HG03175 (cell line): ENCODE measurements around the gene EVI5L.
"Not testable (repeated sequence)": the region's sequence is repeated elsewhere in the genome, so short reads cannot be mapped to it uniquely, and the experiment has no call there.

Experiments used
- ATAC-seq: cut with Tn5 transposase; IDR thresholded peaks from one replicate; pipeline ENCODE4 v1.9.1; 2021; ENCODE audit warnings: mild to moderate bottlenecking, moderate library complexity; ENCODE audit not compliant: unreplicated experiment

The EVI5L gene

DNA sequence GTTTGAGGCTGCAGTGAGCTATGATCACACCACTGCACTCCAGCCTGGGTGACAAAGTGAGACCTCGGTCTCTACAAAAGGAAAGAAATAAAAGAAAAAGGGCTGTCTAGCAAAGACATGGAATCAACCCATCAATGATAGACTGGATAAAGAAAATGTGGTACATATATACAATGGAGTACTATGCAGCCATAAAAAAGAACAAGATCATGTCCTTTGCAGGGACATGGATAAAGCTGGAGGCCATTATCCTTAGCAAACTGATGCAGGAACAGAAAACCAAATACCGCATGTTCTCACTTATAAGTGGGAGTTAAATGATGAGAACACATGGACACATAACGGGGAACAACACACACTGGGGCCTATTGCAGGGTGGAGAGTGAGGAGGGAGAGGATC, 14.0 kb upstream of the EVI5L start:
- ATAC-seq = not testable (repeated sequence)

DNA sequence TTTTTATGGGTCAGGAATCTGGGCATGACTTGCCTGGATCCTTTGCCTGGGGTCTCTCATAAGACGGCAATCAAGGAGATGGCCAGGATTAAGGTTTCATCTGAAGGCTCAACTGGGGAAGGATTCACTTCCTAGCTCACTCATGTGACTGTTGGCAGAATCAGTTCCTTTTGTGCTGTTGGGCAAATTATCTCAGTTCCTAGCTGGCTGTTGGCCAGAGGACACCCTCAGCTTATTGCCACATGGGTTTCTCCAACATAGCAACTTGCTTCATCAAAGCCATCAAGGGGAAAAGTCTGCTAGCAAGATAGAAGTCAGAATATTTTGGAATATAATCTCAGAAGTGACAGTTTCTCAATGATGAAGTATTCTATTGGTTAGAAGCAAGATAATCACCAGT, 12.2 kb upstream of the EVI5L start:
- ATAC-seq = no peak

DNA sequence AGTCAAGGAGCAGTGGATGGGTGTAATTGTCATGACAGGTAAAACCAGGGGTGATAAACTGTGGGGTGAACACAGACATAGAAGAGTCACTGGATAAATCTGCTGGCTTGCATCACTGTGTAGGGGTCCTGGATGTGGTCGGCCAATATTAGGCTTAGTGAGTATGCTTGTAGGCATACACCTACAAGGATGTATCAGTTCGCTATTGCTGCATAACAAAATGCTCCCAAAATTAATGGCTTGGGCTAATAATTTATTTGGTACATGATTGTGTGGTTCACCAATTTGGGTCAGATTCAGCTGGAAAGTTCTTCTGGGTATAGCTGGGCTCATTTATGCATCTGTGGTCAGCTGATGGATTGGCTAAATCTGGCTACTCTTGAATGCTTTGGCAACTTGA, 11.2 kb upstream of the EVI5L start:
- no peak for ATAC-seq

DNA sequence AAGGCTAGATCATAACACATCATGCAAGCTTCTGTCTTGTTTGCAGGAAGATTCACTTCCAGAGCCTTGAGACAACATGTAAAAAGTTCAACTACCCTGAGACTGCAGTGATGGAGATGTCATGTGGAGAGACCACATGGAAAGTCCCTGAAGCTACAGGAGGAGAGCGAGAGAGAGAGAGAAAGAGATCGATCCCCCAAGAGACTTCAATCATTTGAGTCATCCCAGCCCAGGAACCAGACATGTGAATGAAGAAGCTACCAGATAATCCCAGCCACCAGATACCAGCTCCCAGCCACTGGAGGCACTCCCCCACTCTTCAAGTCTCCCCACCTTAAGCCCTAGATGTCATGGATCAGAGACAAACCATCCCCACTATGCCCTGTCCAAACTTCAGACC, 10.7 kb upstream of the EVI5L start:
- no peak for ATAC-seq

DNA sequence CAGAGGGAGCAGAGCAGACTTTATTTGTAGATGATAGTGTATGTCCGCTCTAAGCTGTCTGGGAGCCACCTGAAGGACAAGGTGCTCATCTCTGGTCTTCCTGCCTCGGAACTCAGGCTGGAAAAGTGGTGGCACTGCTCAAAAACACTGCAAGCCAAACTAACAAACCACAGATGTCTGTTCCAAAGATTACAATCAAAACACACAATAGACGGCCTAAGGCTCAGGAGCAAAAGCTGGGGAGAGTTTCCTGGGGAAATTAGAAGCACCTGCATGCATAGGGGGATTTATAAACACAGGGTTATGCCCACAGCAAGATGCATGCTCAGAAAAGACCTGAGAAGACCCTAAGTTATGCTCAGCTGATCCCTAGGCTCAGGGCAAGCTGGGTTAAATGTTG, 9.4 kb upstream of the EVI5L start:
- no peak for ATAC-seq

DNA sequence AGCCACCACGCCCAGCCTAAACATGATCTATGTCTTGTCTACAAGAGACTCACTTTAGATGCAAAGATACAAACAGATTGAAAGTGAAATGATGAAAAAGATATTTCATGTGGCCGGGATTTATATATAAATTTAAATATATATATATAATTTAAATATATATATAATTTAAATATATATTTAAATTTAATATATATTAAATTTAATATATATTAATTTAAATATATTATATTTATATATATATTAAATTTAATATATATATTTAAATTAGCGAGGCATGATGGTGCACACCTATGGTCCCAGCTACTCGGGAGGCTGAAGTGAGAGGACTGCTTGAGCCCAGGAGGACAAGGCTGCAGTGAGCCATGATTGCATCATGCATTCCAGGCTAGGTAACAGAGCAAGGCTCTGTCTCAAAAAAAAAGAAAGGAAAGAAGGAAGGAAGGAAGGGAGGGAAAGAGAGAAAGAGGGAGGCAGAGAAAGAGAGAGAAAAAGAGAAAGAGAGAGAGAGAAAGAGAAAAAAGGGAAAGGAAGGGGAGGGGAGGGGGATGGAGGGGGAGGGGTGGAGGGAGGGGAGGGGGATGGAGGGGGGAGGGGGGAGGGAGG, 7.0 kb upstream of the EVI5L start:
- ATAC-seq = no peak

DNA sequence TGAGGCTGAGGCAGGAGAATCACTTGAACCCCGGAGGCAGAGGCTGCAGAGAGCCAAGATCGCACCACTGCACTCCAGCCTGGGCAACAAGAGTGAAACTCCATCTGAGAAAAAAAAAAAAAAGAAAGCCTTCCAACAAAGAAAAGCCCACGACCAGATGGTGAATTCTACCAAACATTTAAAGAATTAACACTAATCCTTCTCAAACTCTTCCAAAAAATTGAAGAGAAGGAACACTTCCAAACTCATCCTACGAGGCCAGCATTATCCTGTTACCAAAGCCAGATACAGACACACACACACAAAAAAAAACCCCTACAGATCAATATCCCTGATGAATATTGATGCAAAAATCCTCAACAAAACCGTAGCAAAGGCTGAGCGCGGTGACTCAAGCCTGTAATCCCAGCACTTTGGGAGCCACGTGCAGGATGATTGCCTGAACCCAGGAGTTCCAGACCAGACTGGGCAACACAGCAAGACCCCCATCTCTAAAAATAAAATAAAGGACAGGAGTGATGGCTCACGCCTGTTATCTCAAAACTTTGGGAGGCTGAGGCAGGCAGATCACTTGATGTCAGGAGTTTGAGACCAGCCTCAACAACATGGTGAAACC, 6.2 kb upstream of the EVI5L start:
- ATAC-seq = no peak

DNA sequence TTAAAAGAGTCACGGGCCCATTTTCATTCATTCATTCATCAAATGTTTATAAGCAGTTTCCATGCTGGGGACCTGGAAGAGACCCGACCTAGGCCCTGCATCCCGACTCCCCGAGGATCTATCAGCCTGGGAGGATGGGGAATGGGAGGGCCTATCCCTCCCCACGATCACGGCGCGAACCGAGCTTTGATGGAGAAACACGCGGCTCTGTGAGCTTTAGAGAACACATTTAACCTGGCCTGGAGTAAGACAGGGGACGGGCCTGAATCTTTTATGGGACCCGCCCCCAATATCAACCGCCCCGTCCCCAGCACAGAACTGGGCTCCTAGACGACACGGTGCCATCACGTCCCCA, 875 bp upstream of the EVI5L start:
- no peak for ATAC-seq

DNA sequence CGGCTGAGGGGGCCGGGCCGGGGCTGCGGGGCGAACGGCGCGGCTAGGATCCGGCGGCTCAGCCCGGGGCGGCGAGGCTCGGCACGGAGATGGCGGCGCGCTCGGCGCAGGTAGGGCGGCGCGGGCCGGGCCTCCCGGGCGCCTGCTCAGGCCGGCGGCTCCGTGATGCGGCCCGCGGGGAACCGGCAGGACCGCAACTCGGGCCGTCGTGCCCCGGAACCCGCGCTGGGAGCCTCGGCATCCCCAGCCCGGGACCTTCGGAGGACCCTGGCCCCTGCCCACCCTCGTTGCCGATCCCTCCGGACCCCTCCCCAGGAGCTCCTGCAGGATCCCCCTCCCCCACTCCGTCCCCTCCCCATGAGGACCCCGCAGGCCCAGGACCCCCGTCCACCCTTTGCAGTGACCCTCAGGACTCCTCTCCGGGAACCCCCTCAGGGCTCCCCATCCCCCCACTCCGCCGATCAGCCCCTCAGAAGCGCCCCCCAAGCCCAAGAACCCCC, 304 bp downstream of the EVI5L start:
- ATAC-seq = no peak

DNA sequence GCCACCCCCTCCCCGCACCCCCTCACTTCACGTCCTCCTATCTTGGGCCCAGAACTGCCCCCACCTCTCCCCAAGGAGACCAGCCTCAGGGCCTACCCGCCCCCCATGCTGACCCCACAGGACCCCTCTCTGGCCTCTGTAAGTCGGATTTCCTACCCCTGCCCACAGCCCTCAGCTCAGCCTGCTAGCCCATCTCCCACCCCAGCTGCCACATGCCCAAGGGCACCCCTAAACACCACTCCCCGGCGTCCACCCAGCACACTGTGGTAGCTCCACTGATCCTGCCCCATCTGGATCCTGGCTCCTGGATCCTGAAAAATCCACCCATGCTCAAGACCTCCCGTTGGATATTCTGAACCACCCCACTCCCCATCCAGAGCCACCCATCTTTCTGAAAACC, 805 bp downstream of the EVI5L start:
- no peak for ATAC-seq

DNA sequence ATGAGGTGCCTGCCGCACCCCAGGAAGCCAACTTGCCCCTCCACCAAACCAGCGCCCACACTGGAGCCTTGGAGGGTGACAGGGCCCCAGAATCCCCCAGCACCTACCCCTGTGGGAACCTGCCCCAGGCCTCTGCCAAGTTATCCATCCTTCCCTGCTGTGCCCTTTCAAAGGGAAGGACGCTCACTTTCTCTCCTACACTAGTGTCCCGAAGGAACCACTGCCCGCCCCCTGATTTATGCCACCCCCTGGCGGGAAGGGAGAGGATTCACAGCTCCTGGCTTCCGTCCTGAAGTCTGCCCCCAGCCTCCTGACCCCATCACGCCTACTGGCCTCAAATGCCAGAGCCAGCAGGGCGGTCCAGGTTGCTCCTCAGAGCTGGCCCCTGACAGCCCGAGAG, 1.4 kb downstream of the EVI5L start:
- ATAC-seq = no peak

DNA sequence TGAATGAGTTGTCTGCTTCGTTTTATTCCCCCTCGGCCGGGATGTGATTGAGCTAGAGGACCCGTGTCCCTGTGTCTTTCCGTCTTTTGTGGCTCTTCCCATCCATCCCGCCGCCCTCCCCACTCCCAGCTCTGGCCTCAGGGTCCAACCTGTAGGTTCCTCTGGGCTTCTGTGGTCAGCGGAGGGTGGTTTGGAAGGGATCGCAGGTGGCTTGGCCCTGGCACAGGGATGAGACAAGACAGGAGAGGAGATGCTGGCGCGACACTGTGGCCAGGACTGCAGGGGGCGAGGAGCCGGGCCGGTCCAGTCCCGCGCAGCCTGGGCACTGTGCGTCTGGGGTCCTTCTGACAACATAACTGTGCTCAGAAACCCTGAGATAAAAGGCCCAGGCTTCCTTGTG, 2.0 kb downstream of the EVI5L start:
- ATAC-seq = no peak

DNA sequence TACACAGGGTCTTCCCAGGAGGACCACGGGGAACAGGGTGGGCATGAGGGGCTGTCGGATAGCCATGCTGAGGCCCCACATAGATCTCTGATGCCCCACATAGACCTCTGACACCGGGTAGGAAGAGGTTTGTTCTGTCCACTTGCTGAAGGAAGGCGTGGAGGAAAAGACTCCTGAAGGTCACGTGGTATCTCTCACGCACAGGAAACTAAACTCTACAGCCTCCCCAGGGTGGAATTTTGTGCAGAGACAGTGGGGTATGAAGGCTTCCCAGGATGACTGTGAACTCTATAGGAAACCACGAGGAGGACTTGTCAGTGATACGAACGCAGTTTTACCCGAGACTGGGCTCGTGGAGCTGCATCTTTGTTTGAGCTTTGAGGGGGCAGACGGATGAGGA, 2.8 kb downstream of the EVI5L start:
- no peak for ATAC-seq

DNA sequence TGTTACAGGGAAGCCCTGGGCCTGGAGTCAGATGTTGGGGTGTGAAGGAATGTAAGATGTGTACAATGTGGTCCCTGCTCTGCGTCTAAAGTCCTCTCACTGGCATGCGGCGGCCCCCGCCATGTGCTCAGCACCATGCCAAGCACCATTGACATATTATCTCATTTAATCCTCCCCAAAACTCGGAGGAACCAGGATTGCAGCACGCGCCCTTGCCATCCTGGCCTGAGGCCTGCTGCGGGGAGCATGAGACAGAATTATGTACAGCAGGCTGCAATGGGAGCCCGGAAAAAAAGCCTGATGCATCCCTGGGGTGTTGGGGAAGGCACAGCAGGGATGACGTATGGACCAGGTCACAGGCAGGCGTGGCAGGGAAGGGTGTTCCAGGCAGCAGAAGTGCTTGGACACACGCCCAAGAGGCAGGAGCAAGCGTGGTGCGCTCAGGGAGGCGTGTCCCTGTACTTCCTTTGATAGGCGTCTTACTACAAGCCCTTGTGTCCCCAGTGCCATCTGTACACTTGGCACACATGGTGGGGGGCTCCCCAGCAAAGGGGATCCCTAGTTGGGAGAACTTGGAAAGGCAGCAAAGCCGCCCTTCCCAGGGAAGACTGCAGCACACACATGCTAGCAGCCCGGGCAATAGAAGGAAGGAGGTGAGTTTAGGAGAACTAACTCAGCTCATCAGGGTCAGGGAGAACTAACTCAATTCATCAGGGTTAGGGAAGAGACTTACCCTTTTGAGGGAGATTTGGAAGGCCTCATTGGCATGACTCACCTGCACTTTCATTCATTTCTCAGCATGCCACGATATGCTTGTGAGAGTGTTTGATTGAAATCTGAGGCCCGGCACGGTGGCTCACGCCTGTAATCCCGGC, 3.4 kb downstream of the EVI5L start:
- ATAC-seq = no peak

DNA sequence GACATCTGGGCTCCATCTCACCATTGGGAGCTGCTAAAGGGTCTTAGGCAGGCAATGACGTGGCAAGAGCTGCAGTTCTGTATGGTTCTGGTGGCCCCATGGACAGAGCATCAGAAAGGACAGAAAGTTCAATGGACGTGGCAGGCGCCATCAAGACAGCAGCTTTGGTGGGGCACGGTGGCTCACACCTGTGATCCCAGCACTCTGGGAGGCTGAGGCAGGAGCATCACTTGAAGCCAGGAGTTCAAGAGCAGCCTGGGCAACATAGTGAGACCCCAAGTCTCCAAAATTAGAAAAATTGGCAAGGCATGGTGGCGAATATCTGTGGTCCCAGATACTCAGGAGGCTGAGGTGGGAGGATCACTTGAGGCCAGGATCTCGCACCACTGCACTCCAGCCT, 9.5 kb downstream of the EVI5L start:
- ATAC-seq = no peak

DNA sequence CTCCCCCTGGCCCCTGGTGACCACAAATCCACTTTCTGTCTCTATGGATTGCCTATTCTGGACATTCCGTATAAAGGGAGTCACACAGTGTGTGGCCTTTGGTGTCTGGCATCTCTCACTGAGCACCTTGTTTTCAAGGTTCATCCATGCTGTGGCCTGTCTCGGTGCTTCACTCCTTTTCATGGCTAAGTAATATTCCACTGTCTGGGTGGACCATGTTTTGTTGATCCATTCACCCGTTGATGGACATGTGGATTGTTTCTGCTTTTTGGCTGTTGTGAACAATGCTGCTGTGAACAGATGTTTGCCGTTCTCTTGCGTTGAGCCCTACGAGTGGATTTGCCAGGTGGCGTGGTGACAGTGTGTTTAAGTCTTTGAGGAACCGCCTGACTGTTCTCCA, 10.6 kb downstream of the EVI5L start:
- no peak for ATAC-seq

DNA sequence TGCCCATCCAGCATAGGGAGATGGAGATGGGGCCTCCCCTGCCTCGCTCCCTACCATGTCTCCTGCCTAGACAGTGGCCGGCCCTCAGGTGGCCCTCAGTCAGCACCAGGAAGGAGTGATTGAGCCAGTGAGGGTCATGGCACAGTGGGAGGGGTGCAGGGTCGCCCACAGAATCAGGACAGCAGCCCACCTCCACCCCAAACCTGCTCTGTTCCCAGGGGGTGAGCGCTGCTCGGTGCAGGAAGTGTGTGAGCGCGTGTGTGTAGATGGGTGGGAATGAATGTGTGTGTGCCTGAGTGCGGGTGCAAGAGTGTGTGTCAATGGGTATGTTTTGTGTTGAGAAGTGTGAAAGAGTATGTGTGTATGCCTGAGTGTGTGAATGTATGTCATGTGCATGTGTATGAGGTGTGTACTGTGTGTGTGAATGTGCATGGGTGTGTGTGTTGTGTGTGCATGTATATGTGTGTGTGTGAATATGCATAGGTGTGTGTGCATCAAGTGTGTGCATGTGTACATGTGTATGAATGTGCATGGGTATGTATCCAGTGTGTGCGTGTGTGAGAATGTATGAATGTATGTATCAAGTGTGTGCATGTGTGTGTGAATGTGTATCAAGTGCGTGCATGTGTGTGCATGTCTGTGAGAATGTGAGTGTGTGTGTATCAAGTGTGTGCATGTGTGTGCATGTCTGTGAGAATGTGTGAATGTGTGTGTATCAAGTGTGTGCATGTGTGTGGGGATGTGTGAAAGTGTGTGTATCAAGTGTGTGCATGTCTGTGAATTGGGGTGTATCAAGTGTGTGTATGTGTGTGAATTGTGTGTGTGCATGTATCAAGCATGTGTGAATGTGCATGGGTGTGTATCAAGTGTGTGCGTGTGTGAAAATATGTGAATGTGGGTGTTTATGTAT, 12.0 kb downstream of the EVI5L start:
- ATAC-seq = no peak

DNA sequence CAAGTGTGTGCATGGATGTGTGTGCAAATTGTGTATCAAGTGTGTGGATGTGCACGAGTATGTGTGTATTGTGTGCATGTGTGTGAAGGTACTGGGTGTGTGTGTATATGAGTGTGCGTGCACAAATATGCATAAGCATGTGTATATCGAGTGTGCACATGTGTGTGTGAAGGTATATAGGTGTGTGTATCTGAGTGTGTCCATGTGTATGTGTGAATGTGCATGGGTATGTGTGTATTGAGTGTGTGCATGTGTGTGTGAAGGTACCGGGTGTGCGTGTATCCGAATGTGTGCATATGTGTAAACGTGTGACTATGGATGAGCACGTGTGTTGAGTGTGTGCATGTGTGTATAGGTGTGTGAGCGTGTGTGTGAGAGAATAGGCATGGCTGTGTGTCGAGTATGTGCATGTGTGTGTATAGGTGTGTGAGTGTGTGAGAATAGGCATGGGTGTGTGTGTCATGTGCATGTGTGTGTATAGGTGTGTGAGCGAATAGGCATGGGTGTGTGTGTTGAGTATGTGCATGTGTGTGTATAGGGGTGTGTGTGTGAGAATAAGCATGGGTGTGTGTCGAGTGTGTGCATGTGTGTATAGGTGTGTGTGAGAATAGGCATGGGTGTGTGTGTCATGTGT, 12.8 kb downstream of the EVI5L start:
- ATAC-seq = no peak

DNA sequence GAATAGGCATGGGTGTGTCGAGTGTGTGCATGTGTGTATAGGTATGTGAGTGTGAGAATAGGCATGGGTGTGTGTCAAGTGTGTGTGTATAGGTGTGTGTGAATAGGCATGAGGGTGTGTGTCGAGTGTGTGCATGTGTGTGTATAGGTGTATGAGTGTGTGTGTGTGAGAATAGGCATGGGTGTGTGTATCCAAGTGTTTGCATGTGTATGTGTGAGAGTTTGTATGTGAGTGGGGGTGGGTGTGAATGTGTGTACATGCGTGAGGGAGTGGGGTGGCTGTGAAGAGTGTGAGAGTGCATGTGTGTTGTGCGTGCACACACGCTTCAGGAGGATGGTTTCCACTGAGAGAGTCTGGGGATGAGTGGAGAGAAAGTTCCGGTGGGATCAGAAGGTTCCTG, 13.5 kb downstream of the EVI5L start:
- ATAC-seq = no peak

DNA sequence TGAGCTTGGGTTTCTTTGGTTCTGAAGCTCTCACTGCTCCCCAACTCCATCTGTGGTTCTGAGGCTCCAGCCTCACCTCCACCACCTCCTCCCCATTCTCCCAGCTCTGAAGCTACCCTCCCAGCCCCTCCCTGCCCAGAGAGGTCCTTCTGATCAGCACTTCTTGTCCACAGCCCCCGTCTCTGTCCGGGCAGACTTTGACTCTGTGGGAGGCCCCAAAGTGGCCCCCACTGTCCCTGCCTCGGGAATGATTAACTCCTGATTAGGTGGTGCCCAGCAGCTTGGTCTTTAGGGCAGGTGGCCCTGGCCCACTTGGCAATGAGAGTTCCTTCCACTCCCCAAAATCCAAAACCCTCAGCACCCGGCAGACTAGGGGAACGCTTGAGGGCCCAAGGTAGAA, 14.4 kb downstream of the EVI5L start:
- no peak for ATAC-seq

DNA sequence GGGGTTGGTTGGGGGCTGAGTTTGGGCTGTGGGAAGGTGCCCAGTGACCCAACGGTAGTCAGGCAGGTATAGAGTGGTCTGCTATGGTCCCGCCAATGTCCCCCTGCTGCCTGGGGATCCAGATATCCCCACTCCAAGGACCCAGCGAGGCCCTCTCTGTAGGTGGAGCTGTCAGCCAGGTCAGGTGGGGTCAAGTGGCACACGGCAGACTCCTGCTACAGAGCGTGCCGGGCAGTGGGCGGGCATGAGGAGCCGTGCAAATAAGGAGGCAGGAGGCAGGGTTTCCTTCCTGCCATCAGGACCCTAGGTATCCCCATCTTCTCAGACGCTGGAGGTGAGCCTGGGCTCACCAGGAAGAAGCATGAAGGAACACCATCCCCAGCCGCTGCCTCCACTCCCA, 14.9 kb downstream of the EVI5L start:
- no peak for ATAC-seq
